GM23338 (cell line): Measurements from ENCODE around the gene ANAPC7. TPM values are rescaled to one million over a fixed set of nuclear protein-coding genes. Genes with fewer than 3 reads are reported as not detected.

Experiments
- ATAC-seq: fragments of 200-7000 bp; cut with Tn5 transposase; 3 replicates; pipeline ENCODE4 v1.9.1; 2020
- DNase-seq: peaks from one replicate; pipeline ENCODE4 v3.0.0-alpha.2; 2015; ENCODE audit warnings: low spot score
- H2AFZ ChIP-seq: fragments of 200-600 bp; sonication (generic); 2 replicates; pipeline ENCODE4 v1.8.0; 2016; ENCODE audit warnings: antibody characterized with exemption, mild to moderate bottlenecking, moderate library complexity
- H3F3A ChIP-seq: fragments of 200-600 bp; sonication (generic); replicated peaks from 2 replicates; pipeline ENCODE4 v1.8.0; 2017; ENCODE audit warnings: antibody characterized with exemption, mixed run types, low read depth
- H3K27ac ChIP-seq: fragments of 200-600 bp; sonication (generic); 2 replicates; pipeline ENCODE4 v1.6.1; 2016; ENCODE audit warnings: low read depth
- H3K27me3 ChIP-seq: fragments of 200-600 bp; sonication (generic); 2 replicates; pipeline ENCODE4 v1.8.0; 2016; ENCODE audit warnings: mild to moderate bottlenecking, mixed run types, moderate library complexity; ENCODE audit not compliant: insufficient read depth
- H3K36me3 ChIP-seq: fragments of 200-600 bp; sonication (generic); 2 replicates; pipeline ENCODE4 v1.8.0; 2016; ENCODE audit warnings: mild to moderate bottlenecking; ENCODE audit not compliant: insufficient read depth
- H3K4me1 ChIP-seq: fragments of 200-600 bp; sonication (generic); 2 replicates; pipeline ENCODE4 v1.8.0; 2016; ENCODE audit warnings: mild to moderate bottlenecking, moderate library complexity; ENCODE audit not compliant: insufficient read depth
- H3K4me2 ChIP-seq: fragments of 200-600 bp; sonication (generic); 2 replicates; pipeline ENCODE4 v1.7.1; 2017; ENCODE audit warnings: mixed run types
- H3K4me3 ChIP-seq: fragments of 200-600 bp; sonication (generic); 2 replicates; pipeline ENCODE4 v1.6.1; 2016; ENCODE audit warnings: mixed run types
- H3K79me2 ChIP-seq: fragments of 200-600 bp; sonication (generic); replicated peaks from 2 replicates; pipeline ENCODE4 v1.8.0; 2017; ENCODE audit warnings: mild to moderate bottlenecking; ENCODE audit not compliant: insufficient read depth
- H3K9me2 ChIP-seq: fragments of 200-600 bp; sonication (generic); 2 replicates; pipeline ENCODE4 v1.8.0; 2017; ENCODE audit not compliant: insufficient read depth
- H4K20me1 ChIP-seq: fragments of 200-600 bp; sonication (generic); replicated peaks from 2 replicates; pipeline ENCODE4 v1.8.0; 2017; ENCODE audit warnings: mild to moderate bottlenecking; ENCODE audit not compliant: insufficient read depth
- H3K27ac Mint-ChIP-seq: 2 replicates; pipeline ENCODE4 v1.8.0; 2020; ENCODE audit warnings: inconsistent platforms, mild to moderate bottlenecking, moderate library complexity, mixed read lengths
- H3K27me3 Mint-ChIP-seq: 3 replicates; pipeline ENCODE4 v1.8.0; 2022; ENCODE audit warnings: low read depth, mild to moderate bottlenecking, moderate library complexity, mixed read lengths, inconsistent platforms; ENCODE audit not compliant: insufficient read depth, poor library complexity
- H3K36me3 Mint-ChIP-seq: 3 replicates; pipeline ENCODE4 v1.8.0; 2021; ENCODE audit warnings: low read depth, mild to moderate bottlenecking, inconsistent platforms, moderate library complexity, mixed read lengths
- H3K4me1 Mint-ChIP-seq: 3 replicates; pipeline ENCODE4 v1.8.0; 2020; ENCODE audit warnings: mild to moderate bottlenecking, inconsistent platforms, mixed read lengths
- H3K4me3 Mint-ChIP-seq: 3 replicates; pipeline ENCODE4 v1.8.0; 2021; ENCODE audit warnings: moderate library complexity, mild to moderate bottlenecking, inconsistent platforms, mixed read lengths
- H3K9me3 Mint-ChIP-seq: 3 replicates; pipeline ENCODE4 v1.8.0; 2020; ENCODE audit warnings: moderate library complexity, mild to moderate bottlenecking, inconsistent platforms, mixed read lengths
- ETS1 ChIP-seq: IDR thresholded peaks from 2 replicates; pipeline ENCODE4 v1.6.1; 2016; ENCODE audit warnings: antibody characterized with exemption
- EZH2 ChIP-seq: fragments of 200-600 bp; sonication (generic); IDR thresholded peaks from one replicate; pipeline ENCODE4 v1.8.0; 2017; ENCODE audit warnings: antibody characterized with exemption, mild to moderate bottlenecking, low read depth; ENCODE audit not compliant: unreplicated experiment
- JUNB ChIP-seq: IDR thresholded peaks from one replicate; pipeline ENCODE4 v1.6.1; 2016; ENCODE audit warnings: antibody characterized with exemption; ENCODE audit not compliant: unreplicated experiment
- NANOG ChIP-seq: IDR thresholded peaks from 2 replicates; pipeline ENCODE4 v1.6.1; 2016; ENCODE audit warnings: antibody characterized with exemption, borderline replicate concordance
- POLR2AphosphoS5 ChIP-seq: IDR thresholded peaks from 2 replicates; pipeline ENCODE4 v1.6.1; 2016; ENCODE audit warnings: antibody characterized with exemption, low read depth
- REST ChIP-seq: IDR thresholded peaks from one replicate; pipeline ENCODE4 v1.6.1; 2018; ENCODE audit warnings: antibody characterized with exemption; ENCODE audit not compliant: unreplicated experiment
- STAT1 ChIP-seq: IDR thresholded peaks from one replicate; pipeline ENCODE4 v1.6.1; 2016; ENCODE audit warnings: antibody characterized with exemption; ENCODE audit not compliant: unreplicated experiment
- ZNF114 ChIP-seq: fragments of 250-450 bp; sonication (Bioruptor Pico); IDR thresholded peaks from 2 replicates; pipeline ENCODE4 v1.5.0; 2020; ENCODE audit warnings: mild to moderate bottlenecking, moderate library complexity
- ZNF331 ChIP-seq: fragments of 250-450 bp; sonication (Bioruptor Pico); IDR thresholded peaks from 2 replicates; pipeline ENCODE4 v1.5.0; 2020; ENCODE audit warnings: low read depth, mild to moderate bottlenecking, moderate library complexity
- polyA plus RNA-seq: library from polyadenylated mRNA; unstranded; fragments of >200 nt; fragmentation: Nextera tagmentation; extraction: Ambion mirVana; gene quantifications from 2 replicates; pipeline ENCODE4 v1.2.1, GENCODE V29; 2016
- total RNA-seq: library from RNA; depleted of rRNA; stranded (reverse); fragments of >200 nt; shearing (Covaris generic); gene quantifications from 2 replicates; pipeline ENCODE4 v1.2.3, GENCODE V29; 2014

ANAPC7 gene
- total and polyA plus RNA-seq, 2 experiments from 2014 or later = 71.0 to 99.3 TPM

GRCh38 chr12:110373025-110373424 is 30.5 kb downstream of the ANAPC7 start:
- H3K4me3 Mint-ChIP-seq = no peak overlapping the region
- Histone ChIP-seq H3K9me2 (no peaks in the 10 kb centered on the region), H3K27ac (0 out of 2 replicates have a peak overlapping the region, but pooled peaks have one; percentile 19), H3K4me2 (no peak overlapping the region), H3K27me3 (no peaks in the 10 kb centered on the region), H2AFZ (no peak overlapping the region), H3K4me1 (no peaks in the 10 kb centered on the region), H3K79me2 (no peaks in the 10 kb centered on the region), H4K20me1 (peaks cover 10% of the 10 kb centered on the region), H3K4me3 (no peak overlapping the region), H3F3A (peaks cover 25% of the 10 kb centered on the region), H3K36me3 (peaks cover 46% of the 10 kb centered on the region)
- H3K36me3 Mint-ChIP-seq = peaks cover 72% of the 10 kb centered on the region
- H3K4me1 Mint-ChIP-seq = no peaks in the 10 kb centered on the region
- no peak overlapping the region for H3K27ac Mint-ChIP-seq
- TF ChIP-seq POLR2AphosphoS5 (no peak), STAT1 (no peak), ZNF331 (CRISPR knock-in tag) (no peak), NANOG (no peak), ZNF114 (CRISPR knock-in tag) (no peak)
- no peaks in the 10 kb centered on the region for H3K9me3 Mint-ChIP-seq
- H3K27me3 Mint-ChIP-seq = peaks cover 2% of the 10 kb centered on the region
- ATAC-seq (no peak), DNase-seq (no peak)

- TF ChIP-seq POLR2AphosphoS5 (peak; percentile 46), STAT1 (no peak)
- H3K36me3 ChIP-seq = peaks cover 38% of the 10 kb centered on the region
- H3K4me3 ChIP-seq = no peak overlapping the region
- DNase-seq = no peak
- Mint-ChIP-seq H3K4me3 (no peak overlapping the region), H3K36me3 (peaks cover 62% of the 10 kb centered on the region), H3K27ac (no peak overlapping the region), H3K27me3 (peaks cover 2% of the 10 kb centered on the region), H3K9me3 (no peaks in the 10 kb centered on the region), H3K4me1 (no peaks in the 10 kb centered on the region)
- no peak overlapping the region for H3K27ac ChIP-seq
- no peaks in the 10 kb centered on the region for H3K4me1 ChIP-seq
- no peaks in the 10 kb centered on the region for H3K9me2 ChIP-seq
- peaks cover 4% of the 10 kb centered on the region; the same call in 1 of the 2 replicates for H4K20me1 ChIP-seq
- ATAC-seq = peak; percentile 6; the same call in 2 of the 3 replicates
- no peak overlapping the region for H2AFZ ChIP-seq
- peaks cover 18% of the 10 kb centered on the region for H3F3A ChIP-seq
- no peaks in the 10 kb centered on the region for H3K79me2 ChIP-seq
- H3K4me2 ChIP-seq = no peak overlapping the region
- no peaks in the 10 kb centered on the region for H3K27me3 ChIP-seq
Measured at GRCh38 chr12:110372056-110372425, 31.5 kb downstream of the ANAPC7 start.

- ATAC-seq (peak; percentile 12), DNase-seq (no peak)
- H3K9me2 ChIP-seq = no peaks in the 10 kb centered on the region
- no peak overlapping the region for H3K4me2 ChIP-seq
- H3K79me2 ChIP-seq = no peaks in the 10 kb centered on the region
- no peaks in the 10 kb centered on the region for H3K27me3 ChIP-seq
- no peak overlapping the region for H3K4me3 Mint-ChIP-seq
- peaks cover 33% of the 10 kb centered on the region for H3K36me3 ChIP-seq
- H3K27ac Mint-ChIP-seq = no peak overlapping the region
- H3F3A ChIP-seq = peaks cover 18% of the 10 kb centered on the region
- H3K4me1 Mint-ChIP-seq = no peaks in the 10 kb centered on the region
- no peaks in the 10 kb centered on the region for H3K9me3 Mint-ChIP-seq
- H3K4me3 ChIP-seq = no peak overlapping the region
- H3K27ac ChIP-seq = peak overlapping the region; percentile 66; the same call in 1 of the 2 replicates
- peaks cover 59% of the 10 kb centered on the region for H3K36me3 Mint-ChIP-seq
- H3K27me3 Mint-ChIP-seq = peaks cover 2% of the 10 kb centered on the region
- H2AFZ ChIP-seq = no peak overlapping the region
- H4K20me1 ChIP-seq = peaks cover 4% of the 10 kb centered on the region; the same call in 1 of the 2 replicates
- H3K4me1 ChIP-seq = no peaks in the 10 kb centered on the region
- TF ChIP-seq JUNB (no peak), ETS1 (no peak), ZNF331 (CRISPR knock-in tag) (no peak), POLR2AphosphoS5 (no peak), EZH2 (no peak), REST (no peak)
Measured at GRCh38 chr12:110371408-110372055, 32.0 kb downstream of the ANAPC7 start.
